ENCODE results near the gene RESF1.
A peak's percentile ranks its signal among the peaks of the same experiment; 100 is the strongest.

RESF1 gene

DNA sequence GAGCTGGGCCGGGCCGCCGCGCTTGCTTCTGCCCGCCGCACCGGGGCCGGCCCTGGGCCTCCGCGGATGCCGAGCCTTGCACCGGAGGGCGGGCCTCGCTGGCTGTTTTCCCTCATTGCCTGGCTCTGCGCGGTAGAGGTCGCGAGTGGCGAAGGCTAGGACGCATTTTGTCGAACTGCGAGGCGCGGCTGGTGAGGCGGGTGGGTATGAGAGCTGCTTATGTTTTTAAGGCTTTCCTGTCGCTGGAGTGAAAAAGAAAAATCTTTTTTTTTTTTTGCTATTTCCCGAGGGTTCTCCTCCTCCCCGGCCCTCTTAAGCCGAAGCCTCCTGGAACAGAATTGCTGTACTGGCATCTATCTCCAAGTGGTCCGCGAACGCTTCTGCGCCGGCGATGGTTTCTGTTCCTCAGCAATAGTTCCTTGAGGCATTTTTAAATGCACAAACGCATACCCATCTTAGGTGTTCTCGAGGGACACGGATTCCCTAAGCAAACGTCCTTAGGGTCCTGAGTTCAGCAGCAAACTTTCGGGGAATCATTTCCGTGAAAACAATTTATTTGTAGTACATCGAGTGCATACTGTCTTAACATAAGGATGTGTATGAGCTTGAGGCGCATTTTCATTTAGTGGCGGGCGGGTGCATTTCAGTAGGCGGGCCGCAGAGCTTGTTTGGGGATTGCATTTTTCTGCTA is 631 bp downstream of the RESF1 start:
- POLR2A ChIA-PET: interaction anchor here (0.6 to 1.0 kb wide), 3 partner anchors 25 to 301 kb away, joined by 3 read pairs; no protein-coding TSS in a partner anchor
- H3K4me3 ChIP-seq (ENCODE audit: low read depth, low read length): peak overlapping the region; percentile 81
- no peak for DNase-seq (ENCODE audit: low read depth, low spot score)
- TF ChIP-seq, protein P1, sequence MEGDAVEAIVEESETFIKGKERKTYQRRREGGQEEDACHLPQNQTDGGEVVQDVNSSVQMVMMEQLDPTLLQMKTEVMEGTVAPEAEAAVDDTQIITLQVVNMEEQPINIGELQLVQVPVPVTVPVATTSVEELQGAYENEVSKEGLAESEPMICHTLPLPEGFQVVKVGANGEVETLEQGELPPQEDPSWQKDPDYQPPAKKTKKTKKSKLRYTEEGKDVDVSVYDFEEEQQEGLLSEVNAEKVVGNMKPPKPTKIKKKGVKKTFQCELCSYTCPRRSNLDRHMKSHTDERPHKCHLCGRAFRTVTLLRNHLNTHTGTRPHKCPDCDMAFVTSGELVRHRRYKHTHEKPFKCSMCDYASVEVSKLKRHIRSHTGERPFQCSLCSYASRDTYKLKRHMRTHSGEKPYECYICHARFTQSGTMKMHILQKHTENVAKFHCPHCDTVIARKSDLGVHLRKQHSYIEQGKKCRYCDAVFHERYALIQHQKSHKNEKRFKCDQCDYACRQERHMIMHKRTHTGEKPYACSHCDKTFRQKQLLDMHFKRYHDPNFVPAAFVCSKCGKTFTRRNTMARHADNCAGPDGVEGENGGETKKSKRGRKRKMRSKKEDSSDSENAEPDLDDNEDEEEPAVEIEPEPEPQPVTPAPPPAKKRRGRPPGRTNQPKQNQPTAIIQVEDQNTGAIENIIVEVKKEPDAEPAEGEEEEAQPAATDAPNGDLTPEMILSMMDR (IDR thresholded peaks at IDR 0.05; ENCODE audit: insufficient read depth, low read length, missing control alignments): peak; percentile 27
- CTCF ChIA-PET: interaction anchor here (1.0 to 3.3 kb wide), 4 partner anchors 9 to 278 kb away, joined by 3 to 9 read pairs (median 4); no protein-coding TSS in a partner anchor

DNA sequence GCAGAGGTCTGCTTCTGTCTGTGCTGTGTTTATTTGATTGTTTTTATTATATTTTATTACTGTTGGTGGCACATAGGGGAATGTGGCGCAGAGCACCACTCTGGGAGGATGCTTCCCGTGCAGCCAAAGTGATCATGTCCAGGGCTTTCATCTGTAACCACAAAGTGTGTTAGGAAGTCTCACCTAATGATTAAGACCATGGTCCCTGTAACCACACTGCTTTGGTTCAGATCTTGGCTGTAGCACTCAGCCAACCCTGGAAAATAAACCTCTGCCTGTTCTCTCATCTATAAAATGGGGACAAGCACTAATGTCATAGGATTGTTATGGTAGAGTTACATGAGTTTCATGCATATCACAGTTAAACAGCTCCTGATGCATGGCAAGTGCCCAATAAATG is 1.9 kb downstream of the RESF1 start:
- no peak overlapping the region for H3K4me3 ChIP-seq (ENCODE audit: low read depth, low read length)
- POLR2A ChIA-PET: no interaction called here
- DNase-seq (ENCODE audit: low read depth, low spot score): no peak
- TF ChIP-seq, protein P1 (IDR thresholded peaks at IDR 0.05; ENCODE audit: insufficient read depth, low read length, missing control alignments): no peak
- CTCF ChIA-PET: interaction anchor here (1.7 to 3.3 kb wide), 2 partner anchors 279 to 308 kb away, joined by 4 to 9 read pairs; no protein-coding TSS in a partner anchor

DNA sequence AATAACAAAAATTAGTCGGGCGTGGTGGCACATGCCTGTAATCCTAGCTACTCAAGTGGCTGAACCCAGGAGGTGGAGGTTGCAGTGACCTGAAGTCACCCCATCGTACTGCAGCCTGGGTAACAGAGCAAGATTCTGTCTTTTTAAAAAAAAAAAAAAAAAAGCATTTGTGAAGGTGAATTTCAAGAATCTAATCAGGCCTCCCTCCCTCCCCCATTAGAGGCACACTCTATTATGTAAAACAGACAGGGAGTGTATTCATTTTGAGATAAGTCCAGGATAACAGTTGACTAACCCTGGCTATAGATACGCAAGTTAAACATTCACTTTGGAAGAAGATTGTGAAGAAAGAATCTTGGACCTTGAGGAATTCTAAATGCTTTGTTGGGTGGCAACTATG is 2.9 kb downstream of the RESF1 start:
- no peak for DNase-seq (ENCODE audit: low read depth, low spot score)
- ChIA-PET CTCF (interaction anchor here (1.1 to 1.7 kb wide), 2 partner anchors 19 to 309 kb away, joined by 3 to 4 read pairs; no protein-coding TSS in a partner anchor), POLR2A (interaction anchor here (0.7 kb wide), 1 partner anchor 12 kb away, joined by 3 read pairs; no protein-coding TSS in a partner anchor)
- no peak overlapping the region for H3K4me3 ChIP-seq (ENCODE audit: low read depth, low read length)
- TF ChIP-seq, protein P1 (IDR thresholded peaks at IDR 0.05; ENCODE audit: insufficient read depth, low read length, missing control alignments): no peak

DNA sequence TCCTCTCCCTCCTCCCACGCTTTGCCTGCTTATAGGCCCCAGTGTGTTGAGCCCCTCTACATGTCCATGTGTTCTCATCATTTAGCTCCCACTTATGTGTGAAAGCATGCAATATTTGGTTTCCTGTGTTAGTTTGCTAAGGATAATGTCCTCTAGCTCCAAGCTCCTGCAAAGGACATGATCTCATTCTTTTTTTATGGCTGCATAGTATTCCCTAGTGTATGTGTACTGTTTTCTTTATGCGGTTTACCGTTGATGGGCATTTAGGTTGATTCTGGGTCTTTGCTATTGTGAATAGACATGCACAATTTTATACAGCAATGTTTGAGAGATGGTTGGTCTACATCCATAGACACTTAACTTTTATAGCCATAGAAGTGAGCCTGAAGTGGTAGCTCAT is 5.1 kb downstream of the RESF1 start:
- ChIA-PET CTCF (no interaction called here), POLR2A (no interaction called here)
- H3K4me3 ChIP-seq (ENCODE audit: low read depth, low read length): no peak overlapping the region
- TF ChIP-seq, protein P1 (IDR thresholded peaks at IDR 0.05; ENCODE audit: insufficient read depth, low read length, missing control alignments): no peak
- DNase-seq (ENCODE audit: low read depth, low spot score): no peak

DNA sequence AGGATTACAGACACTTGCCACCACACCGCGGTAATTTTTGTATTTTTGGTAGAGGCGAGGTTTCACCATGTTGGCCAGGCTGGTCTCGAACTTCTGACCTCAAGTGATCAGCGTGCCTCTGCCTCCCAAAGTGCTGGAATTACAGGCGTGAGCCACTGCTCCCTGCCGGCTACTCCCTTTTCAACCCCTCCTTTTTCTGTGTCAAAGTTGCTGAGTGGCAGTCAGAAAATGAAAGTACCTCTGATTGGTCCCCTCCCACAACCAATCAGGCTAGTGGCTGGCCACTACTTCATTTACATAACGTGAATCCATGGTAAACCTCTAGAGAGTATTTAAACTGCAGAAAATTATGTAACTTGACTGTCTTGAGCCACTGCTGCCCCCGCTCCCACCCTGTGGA is 5.9 kb downstream of the RESF1 start:
- no peak overlapping the region for H3K4me3 ChIP-seq (ENCODE audit: low read depth, low read length)
- ChIA-PET POLR2A (no interaction called here), CTCF (no interaction called here)
- no peak for DNase-seq (ENCODE audit: low read depth, low spot score)
- TF ChIP-seq, protein P1 (IDR thresholded peaks at IDR 0.05; ENCODE audit: insufficient read depth, low read length, missing control alignments): no peak

DNA sequence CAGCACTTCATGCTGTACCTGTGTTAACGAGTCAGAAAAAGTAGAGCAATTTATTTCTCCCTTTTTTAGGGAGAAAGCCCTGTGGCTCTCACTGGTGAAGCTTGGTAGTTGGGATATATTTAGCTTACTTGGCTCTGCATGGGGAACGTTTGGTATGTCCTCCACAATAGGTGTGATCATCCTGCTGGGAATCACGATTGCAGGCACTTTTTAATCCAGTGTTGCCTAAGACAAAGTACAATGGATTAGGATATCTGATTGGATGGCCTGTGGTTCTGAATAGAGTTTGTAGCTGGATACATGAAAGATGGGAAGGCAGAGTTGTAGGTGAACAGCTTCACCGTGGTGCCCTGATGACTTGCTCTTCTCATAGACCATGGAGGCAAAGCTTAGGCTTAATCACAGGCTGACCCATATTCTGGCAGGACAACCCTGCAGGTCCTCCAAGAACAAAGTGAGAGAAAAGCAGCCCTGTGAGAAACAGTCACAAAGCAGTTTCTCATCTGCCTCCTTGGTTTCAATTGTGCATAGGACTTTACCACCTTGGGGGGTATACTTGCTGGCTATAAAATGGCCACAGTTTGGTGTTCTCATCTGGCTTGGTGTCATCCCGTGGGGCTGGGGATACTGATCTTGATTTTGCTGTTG is 7.5 kb downstream of the RESF1 start:
- H3K4me3 ChIP-seq (ENCODE audit: low read depth, low read length): no peak overlapping the region
- ChIA-PET POLR2A (no interaction called here), CTCF (interaction anchor here (1.0 kb wide), 1 partner anchor 11 kb away, joined by 3 read pairs; no protein-coding TSS in a partner anchor)
- no peak for DNase-seq (ENCODE audit: low read depth, low spot score)
- TF ChIP-seq, protein P1 (IDR thresholded peaks at IDR 0.05; ENCODE audit: insufficient read depth, low read length, missing control alignments): no peak
